ENCODE data around the gene MACROH2A1. TPM values are rescaled to one million over a fixed set of nuclear protein-coding genes. Genes with fewer than 3 reads are reported as not detected.
A peak's percentile ranks its signal among the peaks of the same experiment; 100 is the strongest.

MACROH2A1 gene
- total RNA-seq, 1 donor from 2014 or later = 319 TPM

DNA sequence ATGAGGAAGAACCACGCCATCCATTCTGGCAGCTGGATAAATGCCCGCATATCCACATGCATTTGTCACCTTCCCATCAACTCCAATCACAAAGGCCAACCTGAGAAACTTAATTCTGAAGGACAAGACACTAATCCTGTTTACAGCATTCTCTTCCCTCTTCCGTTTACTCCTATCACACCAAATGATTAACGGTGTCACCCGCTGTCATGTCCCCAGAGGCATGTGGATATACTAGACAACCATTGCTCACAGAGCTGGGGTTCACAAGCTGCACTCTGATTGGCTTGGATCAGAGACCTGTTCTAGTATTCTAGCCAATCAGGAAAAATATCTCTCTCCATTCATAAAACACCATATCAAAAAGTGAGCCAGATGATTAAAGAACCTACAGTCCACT is 3.6 kb downstream of the MACROH2A1 start:
- no peak for DNase-seq (ENCODE audit: low spot score, unreplicated experiment)
- Mint-ChIP-seq H3K4me3 (ENCODE audit: low read depth) (no peak overlapping the region), H3K27me3 (no peaks in the 10 kb centered on the region), H3K36me3 (ENCODE audit: insufficient read depth) (peaks cover 2% of the 10 kb centered on the region), H3K4me1 (ENCODE audit: low read depth) (peaks cover 73% of the 10 kb centered on the region), H3K9me3 (ENCODE audit: low read depth) (no peaks in the 10 kb centered on the region), H3K27ac (peak overlapping the region; percentile 77)
- TF ChIP-seq, protein P1, sequence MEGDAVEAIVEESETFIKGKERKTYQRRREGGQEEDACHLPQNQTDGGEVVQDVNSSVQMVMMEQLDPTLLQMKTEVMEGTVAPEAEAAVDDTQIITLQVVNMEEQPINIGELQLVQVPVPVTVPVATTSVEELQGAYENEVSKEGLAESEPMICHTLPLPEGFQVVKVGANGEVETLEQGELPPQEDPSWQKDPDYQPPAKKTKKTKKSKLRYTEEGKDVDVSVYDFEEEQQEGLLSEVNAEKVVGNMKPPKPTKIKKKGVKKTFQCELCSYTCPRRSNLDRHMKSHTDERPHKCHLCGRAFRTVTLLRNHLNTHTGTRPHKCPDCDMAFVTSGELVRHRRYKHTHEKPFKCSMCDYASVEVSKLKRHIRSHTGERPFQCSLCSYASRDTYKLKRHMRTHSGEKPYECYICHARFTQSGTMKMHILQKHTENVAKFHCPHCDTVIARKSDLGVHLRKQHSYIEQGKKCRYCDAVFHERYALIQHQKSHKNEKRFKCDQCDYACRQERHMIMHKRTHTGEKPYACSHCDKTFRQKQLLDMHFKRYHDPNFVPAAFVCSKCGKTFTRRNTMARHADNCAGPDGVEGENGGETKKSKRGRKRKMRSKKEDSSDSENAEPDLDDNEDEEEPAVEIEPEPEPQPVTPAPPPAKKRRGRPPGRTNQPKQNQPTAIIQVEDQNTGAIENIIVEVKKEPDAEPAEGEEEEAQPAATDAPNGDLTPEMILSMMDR (IDR thresholded peaks at IDR 0.05; ENCODE audit: unreplicated experiment) = no peak

DNA sequence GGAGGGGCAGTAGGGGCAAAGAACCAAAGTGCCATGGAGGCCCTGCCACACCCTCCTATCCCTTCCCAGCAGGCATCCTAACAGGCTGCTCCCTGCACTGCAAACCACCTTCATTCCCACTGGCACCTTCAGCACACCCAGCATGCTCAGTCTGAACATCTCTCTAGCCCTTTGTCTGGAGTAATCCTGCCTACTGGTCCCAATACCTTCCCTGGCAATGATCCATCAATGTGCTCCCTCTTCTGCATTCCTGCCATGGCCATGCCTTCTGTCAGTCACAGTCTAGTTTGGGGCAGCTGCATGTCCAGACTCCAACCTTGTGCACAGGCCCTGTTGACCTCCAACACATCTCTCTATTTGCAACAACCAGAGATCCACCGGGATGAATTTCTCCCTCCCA is 4.9 kb downstream of the MACROH2A1 start:
- peaks cover 2% of the 10 kb centered on the region for H3K36me3 Mint-ChIP-seq (ENCODE audit: insufficient read depth)
- no peak overlapping the region for H3K27ac Mint-ChIP-seq
- H3K4me1 Mint-ChIP-seq (ENCODE audit: low read depth) = peaks cover 64% of the 10 kb centered on the region
- TF ChIP-seq, protein P1 (IDR thresholded peaks at IDR 0.05; ENCODE audit: unreplicated experiment) = no peak
- no peaks in the 10 kb centered on the region for H3K9me3 Mint-ChIP-seq (ENCODE audit: low read depth)
- H3K27me3 Mint-ChIP-seq = no peaks in the 10 kb centered on the region
- H3K4me3 Mint-ChIP-seq (ENCODE audit: low read depth) = no peak overlapping the region
- DNase-seq (ENCODE audit: low spot score, unreplicated experiment) = no peak

DNA sequence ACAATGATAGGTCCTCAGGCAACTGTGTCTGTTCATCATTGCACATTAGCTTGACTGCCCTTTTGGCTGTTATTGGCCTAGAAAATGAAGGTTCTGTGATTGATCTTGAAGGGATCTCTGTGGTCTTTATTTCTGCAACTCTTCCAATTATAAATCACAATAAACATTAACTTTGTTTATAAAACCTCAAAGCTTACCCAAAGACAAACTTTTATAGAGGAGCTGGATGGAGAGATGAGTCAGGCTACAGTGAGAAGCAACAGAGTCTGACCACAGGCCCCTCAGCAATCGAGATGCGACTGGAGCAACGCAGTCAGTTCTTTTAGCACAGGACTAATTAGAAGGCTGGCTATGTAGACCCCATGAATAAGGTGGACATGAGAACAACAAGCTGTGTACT is 5.3 kb downstream of the MACROH2A1 start:
- H3K27ac Mint-ChIP-seq = no peak overlapping the region
- no peaks in the 10 kb centered on the region for H3K27me3 Mint-ChIP-seq
- H3K9me3 Mint-ChIP-seq (ENCODE audit: low read depth) = no peaks in the 10 kb centered on the region
- DNase-seq (ENCODE audit: low spot score, unreplicated experiment) = no peak
- TF ChIP-seq, protein P1 (IDR thresholded peaks at IDR 0.05; ENCODE audit: unreplicated experiment) = no peak
- H3K36me3 Mint-ChIP-seq (ENCODE audit: insufficient read depth) = peaks cover 2% of the 10 kb centered on the region
- H3K4me1 Mint-ChIP-seq (ENCODE audit: low read depth) = peaks cover 64% of the 10 kb centered on the region
- no peak overlapping the region for H3K4me3 Mint-ChIP-seq (ENCODE audit: low read depth)

DNA sequence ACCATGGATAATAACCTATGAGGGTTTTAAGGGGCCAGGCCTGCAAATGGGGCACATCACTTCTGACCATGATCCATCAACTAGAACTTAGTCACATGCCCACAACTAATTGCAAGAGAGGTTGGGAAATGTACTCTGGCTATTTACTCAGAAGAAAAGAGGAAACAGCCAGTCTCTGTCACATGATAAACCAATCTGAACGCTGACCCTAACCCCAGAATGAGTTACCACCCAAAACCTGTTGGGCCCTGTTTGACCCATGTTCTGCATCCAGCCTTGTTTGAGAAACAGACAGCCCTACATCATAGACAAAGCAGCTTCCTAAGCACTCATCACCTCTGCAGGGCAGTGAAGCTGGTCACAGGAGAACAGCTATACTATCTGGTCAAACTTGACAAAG is 5.8 kb downstream of the MACROH2A1 start:
- DNase-seq (ENCODE audit: low spot score, unreplicated experiment) = no peak
- no peaks in the 10 kb centered on the region for H3K9me3 Mint-ChIP-seq (ENCODE audit: low read depth)

DNA sequence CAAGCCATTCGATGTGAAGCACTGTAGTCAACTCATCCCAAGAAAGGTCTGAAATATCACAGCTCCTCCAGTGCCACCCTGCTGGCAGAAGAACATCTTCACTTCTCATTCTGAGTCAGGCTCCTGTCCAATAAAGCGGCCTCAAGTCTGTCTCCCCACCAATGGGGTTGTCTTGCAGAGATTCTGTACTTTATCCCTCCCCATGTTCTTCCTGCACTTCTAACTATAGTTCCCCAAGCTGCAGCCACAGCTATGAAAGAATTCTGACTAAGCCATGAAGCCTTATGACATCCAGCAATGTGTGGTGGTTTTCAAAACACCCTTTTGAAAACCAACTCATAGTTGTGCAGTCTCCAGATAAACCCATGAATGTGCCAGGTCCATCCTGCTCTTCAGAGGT is 6.8 kb downstream of the MACROH2A1 start:
- H3K4me3 Mint-ChIP-seq (ENCODE audit: low read depth) = no peak overlapping the region
- peaks cover 9% of the 10 kb centered on the region for H3K36me3 Mint-ChIP-seq (ENCODE audit: insufficient read depth)
- H3K9me3 Mint-ChIP-seq (ENCODE audit: low read depth) = no peaks in the 10 kb centered on the region
- H3K4me1 Mint-ChIP-seq (ENCODE audit: low read depth) = peaks cover 55% of the 10 kb centered on the region
- TF ChIP-seq, protein P1 (IDR thresholded peaks at IDR 0.05; ENCODE audit: unreplicated experiment) = no peak
- peak overlapping the region; percentile 12 for H3K27ac Mint-ChIP-seq
- H3K27me3 Mint-ChIP-seq = no peaks in the 10 kb centered on the region
- DNase-seq (ENCODE audit: low spot score, unreplicated experiment) = no peak

More for the DNA sequence above, 5.8 kb downstream of the MACROH2A1 start:
- Mint-ChIP-seq H3K27me3 (no peaks in the 10 kb centered on the region), H3K27ac (no peak overlapping the region), H3K4me1 (ENCODE audit: low read depth) (peaks cover 64% of the 10 kb centered on the region), H3K36me3 (ENCODE audit: insufficient read depth) (peaks cover 5% of the 10 kb centered on the region), H3K4me3 (ENCODE audit: low read depth) (no peak overlapping the region)
- TF ChIP-seq, protein P1 (IDR thresholded peaks at IDR 0.05; ENCODE audit: unreplicated experiment) = no peak

Data from progenitor cell of endocrine pancreas (in vitro differentiated cells).